GM23338 (cell line): ENCODE results near the gene CD276. TPM values are rescaled to one million over a fixed set of nuclear protein-coding genes. Genes with fewer than 3 reads are reported as not detected.

Source experiments
- ATAC-seq: fragments of 200-7000 bp; cut with Tn5 transposase; 3 replicates; pipeline ENCODE4 v1.9.1; 2020
- DNase-seq: peaks from one replicate; pipeline ENCODE4 v3.0.0-alpha.2; 2015; ENCODE audit warnings: low spot score
- H2AFZ ChIP-seq: fragments of 200-600 bp; sonication (generic); 2 replicates; pipeline ENCODE4 v1.8.0; 2016; ENCODE audit warnings: antibody characterized with exemption, mild to moderate bottlenecking, moderate library complexity
- H3F3A ChIP-seq: fragments of 200-600 bp; sonication (generic); replicated peaks from 2 replicates; pipeline ENCODE4 v1.8.0; 2017; ENCODE audit warnings: antibody characterized with exemption, mixed run types, low read depth
- H3K27ac ChIP-seq: fragments of 200-600 bp; sonication (generic); 2 replicates; pipeline ENCODE4 v1.6.1; 2016; ENCODE audit warnings: low read depth
- H3K27me3 ChIP-seq: fragments of 200-600 bp; sonication (generic); 2 replicates; pipeline ENCODE4 v1.8.0; 2016; ENCODE audit warnings: mild to moderate bottlenecking, mixed run types, moderate library complexity; ENCODE audit not compliant: insufficient read depth
- H3K36me3 ChIP-seq: fragments of 200-600 bp; sonication (generic); 2 replicates; pipeline ENCODE4 v1.8.0; 2016; ENCODE audit warnings: mild to moderate bottlenecking; ENCODE audit not compliant: insufficient read depth
- H3K4me1 ChIP-seq: fragments of 200-600 bp; sonication (generic); 2 replicates; pipeline ENCODE4 v1.8.0; 2016; ENCODE audit warnings: mild to moderate bottlenecking, moderate library complexity; ENCODE audit not compliant: insufficient read depth
- H3K4me2 ChIP-seq: fragments of 200-600 bp; sonication (generic); 2 replicates; pipeline ENCODE4 v1.7.1; 2017; ENCODE audit warnings: mixed run types
- H3K4me3 ChIP-seq: fragments of 200-600 bp; sonication (generic); 2 replicates; pipeline ENCODE4 v1.6.1; 2016; ENCODE audit warnings: mixed run types
- H3K79me2 ChIP-seq: fragments of 200-600 bp; sonication (generic); replicated peaks from 2 replicates; pipeline ENCODE4 v1.8.0; 2017; ENCODE audit warnings: mild to moderate bottlenecking; ENCODE audit not compliant: insufficient read depth
- H3K9me2 ChIP-seq: fragments of 200-600 bp; sonication (generic); 2 replicates; pipeline ENCODE4 v1.8.0; 2017; ENCODE audit not compliant: insufficient read depth
- H4K20me1 ChIP-seq: fragments of 200-600 bp; sonication (generic); replicated peaks from 2 replicates; pipeline ENCODE4 v1.8.0; 2017; ENCODE audit warnings: mild to moderate bottlenecking; ENCODE audit not compliant: insufficient read depth
- H3K27ac Mint-ChIP-seq: 2 replicates; pipeline ENCODE4 v1.8.0; 2020; ENCODE audit warnings: inconsistent platforms, mild to moderate bottlenecking, moderate library complexity, mixed read lengths
- H3K27me3 Mint-ChIP-seq: 3 replicates; pipeline ENCODE4 v1.8.0; 2022; ENCODE audit warnings: low read depth, mild to moderate bottlenecking, moderate library complexity, mixed read lengths, inconsistent platforms; ENCODE audit not compliant: insufficient read depth, poor library complexity
- H3K36me3 Mint-ChIP-seq: 3 replicates; pipeline ENCODE4 v1.8.0; 2021; ENCODE audit warnings: low read depth, mild to moderate bottlenecking, inconsistent platforms, moderate library complexity, mixed read lengths
- H3K4me1 Mint-ChIP-seq: 3 replicates; pipeline ENCODE4 v1.8.0; 2020; ENCODE audit warnings: mild to moderate bottlenecking, inconsistent platforms, mixed read lengths
- H3K4me3 Mint-ChIP-seq: 3 replicates; pipeline ENCODE4 v1.8.0; 2021; ENCODE audit warnings: moderate library complexity, mild to moderate bottlenecking, inconsistent platforms, mixed read lengths
- H3K9me3 Mint-ChIP-seq: 3 replicates; pipeline ENCODE4 v1.8.0; 2020; ENCODE audit warnings: moderate library complexity, mild to moderate bottlenecking, inconsistent platforms, mixed read lengths
- POLR2AphosphoS5 ChIP-seq: IDR thresholded peaks from 2 replicates; pipeline ENCODE4 v1.6.1; 2016; ENCODE audit warnings: antibody characterized with exemption, low read depth
- STAT1 ChIP-seq: IDR thresholded peaks from one replicate; pipeline ENCODE4 v1.6.1; 2016; ENCODE audit warnings: antibody characterized with exemption; ENCODE audit not compliant: unreplicated experiment
- ZNF114 ChIP-seq: fragments of 250-450 bp; sonication (Bioruptor Pico); IDR thresholded peaks from 2 replicates; pipeline ENCODE4 v1.5.0; 2020; ENCODE audit warnings: mild to moderate bottlenecking, moderate library complexity
- polyA plus RNA-seq: library from polyadenylated mRNA; unstranded; fragments of >200 nt; fragmentation: Nextera tagmentation; extraction: Ambion mirVana; gene quantifications from 2 replicates; pipeline ENCODE4 v1.2.1, GENCODE V29; 2016
- total RNA-seq: library from RNA; depleted of rRNA; stranded (reverse); fragments of >200 nt; shearing (Covaris generic); gene quantifications from 2 replicates; pipeline ENCODE4 v1.2.3, GENCODE V29; 2014
- TF ChIP-seq, protein P1 (sequence below), 2 experiments: fragments of 200-600 bp in 1 of 2; sonication (generic) in 1 of 2; conservative IDR thresholded peaks; 2 replicates each; pipeline versions ENCODE4 v1.5.1 to v1.6.1; 2016 to 2017; ENCODE audit warnings: antibody characterized with exemption in 2 of 2, low read depth in 2 of 2, mild to moderate bottlenecking in 2 of 2, moderate library complexity in 1 of 2

The CD276 gene
- total and polyA plus RNA-seq, 2 experiments from 2014 or later: 60.9 to 158 TPM

DNA sequence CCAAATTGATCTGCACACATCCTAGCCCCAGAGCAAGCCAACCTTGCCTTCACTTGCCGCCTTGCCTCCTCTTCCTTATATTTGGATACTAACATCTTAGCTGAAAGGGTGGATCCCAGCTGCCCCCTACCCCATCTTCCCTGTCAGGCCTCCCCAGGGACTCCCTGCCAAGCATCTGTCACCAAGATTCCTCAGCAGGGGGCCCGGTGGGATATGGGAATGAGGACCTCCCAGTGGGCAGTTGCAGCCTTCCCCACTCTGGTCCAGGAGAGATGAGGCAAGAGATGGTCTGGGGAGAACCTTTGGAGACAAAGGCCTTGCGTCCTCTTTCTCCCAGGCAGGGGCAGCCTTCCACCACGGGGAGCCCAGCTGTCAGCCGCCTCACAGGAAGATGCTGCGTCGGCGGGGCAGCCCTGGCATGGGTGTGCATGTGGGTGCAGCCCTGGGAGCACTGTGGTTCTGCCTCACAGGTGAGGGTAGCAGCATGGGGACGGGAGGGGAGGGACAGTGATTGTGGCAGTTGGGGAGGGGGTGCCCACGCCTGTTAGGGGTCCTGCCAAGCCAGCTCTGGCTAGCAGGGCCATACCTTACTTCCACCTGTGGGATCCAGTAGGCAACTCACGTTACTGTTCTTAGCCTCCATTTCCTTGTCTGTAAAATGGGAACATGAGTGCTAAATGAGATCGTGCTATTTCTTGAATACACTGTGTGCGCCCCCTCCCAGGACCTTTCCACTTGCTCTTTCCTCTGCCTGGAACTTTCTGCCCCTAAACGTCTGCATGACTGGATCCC is 15.3 kb downstream of the CD276 start:
- no peak overlapping the region for H3K4me3 ChIP-seq
- DNase-seq (no peak), ATAC-seq (no peak)
- no peak overlapping the region for H3K27ac ChIP-seq
- Mint-ChIP-seq H3K27me3 (peaks cover 13% of the 10 kb centered on the region), H3K4me1 (peaks cover 52% of the 10 kb centered on the region), H3K27ac (no peak overlapping the region), H3K36me3 (peaks cover 21% of the 10 kb centered on the region), H3K9me3 (no peaks in the 10 kb centered on the region), H3K4me3 (no peak overlapping the region; the same call in 2 of the 3 replicates)
- no peak overlapping the region for H2AFZ ChIP-seq
- peaks cover 30% of the 10 kb centered on the region for H3K4me1 ChIP-seq
- no peaks in the 10 kb centered on the region for H3K27me3 ChIP-seq
- TF ChIP-seq POLR2AphosphoS5: no peak
- TF ChIP-seq, protein P1, sequence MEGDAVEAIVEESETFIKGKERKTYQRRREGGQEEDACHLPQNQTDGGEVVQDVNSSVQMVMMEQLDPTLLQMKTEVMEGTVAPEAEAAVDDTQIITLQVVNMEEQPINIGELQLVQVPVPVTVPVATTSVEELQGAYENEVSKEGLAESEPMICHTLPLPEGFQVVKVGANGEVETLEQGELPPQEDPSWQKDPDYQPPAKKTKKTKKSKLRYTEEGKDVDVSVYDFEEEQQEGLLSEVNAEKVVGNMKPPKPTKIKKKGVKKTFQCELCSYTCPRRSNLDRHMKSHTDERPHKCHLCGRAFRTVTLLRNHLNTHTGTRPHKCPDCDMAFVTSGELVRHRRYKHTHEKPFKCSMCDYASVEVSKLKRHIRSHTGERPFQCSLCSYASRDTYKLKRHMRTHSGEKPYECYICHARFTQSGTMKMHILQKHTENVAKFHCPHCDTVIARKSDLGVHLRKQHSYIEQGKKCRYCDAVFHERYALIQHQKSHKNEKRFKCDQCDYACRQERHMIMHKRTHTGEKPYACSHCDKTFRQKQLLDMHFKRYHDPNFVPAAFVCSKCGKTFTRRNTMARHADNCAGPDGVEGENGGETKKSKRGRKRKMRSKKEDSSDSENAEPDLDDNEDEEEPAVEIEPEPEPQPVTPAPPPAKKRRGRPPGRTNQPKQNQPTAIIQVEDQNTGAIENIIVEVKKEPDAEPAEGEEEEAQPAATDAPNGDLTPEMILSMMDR (conservative IDR thresholded peaks at IDR 0.05; ENCODE audit: low read depth in 2 of 2): no peak
- TF ChIP-seq ZNF114 (CRISPR knock-in tag): no peak
- H3K36me3 ChIP-seq: no peaks in the 10 kb centered on the region
- 0 out of 2 replicates have a peak, but pooled peaks cover 5% of the 10 kb centered on the region for H3F3A ChIP-seq
- H3K79me2 ChIP-seq: peaks cover 65% of the 10 kb centered on the region
- no peaks in the 10 kb centered on the region for H3K9me2 ChIP-seq
- H4K20me1 ChIP-seq: peaks cover 22% of the 10 kb centered on the region
- 0 out of 2 replicates have a peak overlapping the region, but pooled peaks have one; percentile 16 for H3K4me2 ChIP-seq

GRCh38 chr15:73700041-73700842 is 16.1 kb downstream of the CD276 start:
- TF ChIP-seq STAT1 (no peak), ZNF114 (CRISPR knock-in tag) (no peak)
- TF ChIP-seq, protein P1 (conservative IDR thresholded peaks at IDR 0.05; ENCODE audit: low read depth in 2 of 2): peak; percentile 91 to 99
- Mint-ChIP-seq H3K4me3 (no peak overlapping the region; the same call in 2 of the 3 replicates), H3K27ac (0 out of 2 replicates have a peak overlapping the region, but pooled peaks have one; percentile 80), H3K9me3 (no peaks in the 10 kb centered on the region), H3K36me3 (peaks cover 29% of the 10 kb centered on the region), H3K27me3 (peaks cover 13% of the 10 kb centered on the region), H3K4me1 (peaks cover 47% of the 10 kb centered on the region)
- Histone ChIP-seq H2AFZ (no peak overlapping the region), H3F3A (0 out of 2 replicates have a peak, but pooled peaks cover 5% of the 10 kb centered on the region), H3K4me3 (no peak overlapping the region), H3K9me2 (no peaks in the 10 kb centered on the region), H3K36me3 (no peaks in the 10 kb centered on the region; the same call in 1 of the 2 replicates), H3K27me3 (no peaks in the 10 kb centered on the region), H3K79me2 (peaks cover 60% of the 10 kb centered on the region), H3K27ac (no peak overlapping the region), H3K4me2 (0 out of 2 replicates have a peak overlapping the region, but pooled peaks have one; percentile 16), H4K20me1 (peaks cover 17% of the 10 kb centered on the region), H3K4me1 (peaks cover 25% of the 10 kb centered on the region)
- DNase-seq: peak; percentile 90
- peak; percentile 60 for ATAC-seq
